Islet precursor cell (in vitro differentiated cells): ENCODE measurements around the gene RRP8.

Experiments
- DNase-seq: peaks from one replicate; pipeline ENCODE4 v3.0.0-alpha.2; 2018

Gene RRP8

DNA sequence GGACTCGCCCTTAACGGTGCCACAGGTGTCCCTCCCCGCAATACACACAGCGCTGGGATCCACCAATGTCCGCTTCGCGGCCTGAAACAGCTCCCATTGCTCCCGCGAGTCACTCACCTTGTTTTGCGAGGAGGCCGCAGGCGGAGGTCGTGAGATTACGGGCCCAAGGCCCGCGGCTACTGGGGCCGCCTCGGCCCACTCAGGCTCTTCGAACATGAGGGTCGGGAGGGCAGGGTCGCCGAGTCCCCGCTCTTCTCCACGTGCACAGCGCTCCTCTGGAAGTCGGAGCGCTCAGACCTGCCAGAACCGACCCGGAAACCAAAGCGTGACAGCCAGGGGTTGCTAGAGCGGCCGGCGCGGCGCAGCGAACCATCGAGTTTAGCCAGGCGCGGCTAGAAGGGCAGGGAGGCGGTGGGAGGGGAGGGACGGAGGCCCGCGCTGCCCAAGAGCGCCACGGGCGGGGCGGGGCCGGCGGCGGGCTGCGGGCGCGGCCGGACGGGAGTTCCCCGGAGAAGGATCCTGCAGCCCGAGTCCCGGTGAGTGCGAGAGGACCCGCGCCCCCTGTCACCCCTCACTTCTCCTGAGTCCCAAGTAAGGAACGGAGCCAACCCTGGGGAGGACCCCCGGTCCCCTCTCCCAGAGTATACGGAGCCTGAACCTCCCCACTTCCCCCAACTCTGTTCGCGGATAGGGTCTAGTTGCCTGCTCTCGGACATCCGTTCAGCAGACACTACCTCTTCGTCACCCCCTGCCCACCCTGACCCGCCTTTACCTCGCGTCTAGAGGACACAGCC, at the start of gene RRP8, which contains the start of gene ILK:
Gene RRP8, minus strand, starts transcription at position 330 of the 794 bp plus-strand sequence. Its CDS starts 114 bp downstream, at position 216.
Gene ILK, plus strand, starts transcription at position 488 of the 794 bp plus-strand sequence. CDS start 498 bp downstream, outside the sequence.
- DNase-seq = peak; percentile 95

DNA sequence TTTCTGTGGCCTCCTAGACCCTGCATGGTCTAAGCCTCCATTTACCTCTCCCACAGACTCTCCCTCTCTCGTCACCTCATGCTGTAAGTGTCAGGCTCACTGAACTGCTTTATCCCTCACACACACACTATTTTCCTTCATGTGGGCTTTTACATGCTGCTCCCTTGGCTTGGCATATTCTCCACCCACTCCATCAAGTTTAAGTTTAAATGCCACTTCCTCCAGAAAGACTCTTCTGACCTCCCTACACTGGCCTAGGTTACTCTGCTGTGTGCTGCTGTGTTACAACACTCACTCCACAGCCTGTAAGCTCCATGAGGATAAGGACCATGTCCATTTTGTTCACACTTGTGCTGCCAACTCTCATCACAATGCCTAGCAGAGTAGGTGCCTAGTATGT, 49.7 kb upstream of the RRP8 start:
- no peak for DNase-seq

DNA sequence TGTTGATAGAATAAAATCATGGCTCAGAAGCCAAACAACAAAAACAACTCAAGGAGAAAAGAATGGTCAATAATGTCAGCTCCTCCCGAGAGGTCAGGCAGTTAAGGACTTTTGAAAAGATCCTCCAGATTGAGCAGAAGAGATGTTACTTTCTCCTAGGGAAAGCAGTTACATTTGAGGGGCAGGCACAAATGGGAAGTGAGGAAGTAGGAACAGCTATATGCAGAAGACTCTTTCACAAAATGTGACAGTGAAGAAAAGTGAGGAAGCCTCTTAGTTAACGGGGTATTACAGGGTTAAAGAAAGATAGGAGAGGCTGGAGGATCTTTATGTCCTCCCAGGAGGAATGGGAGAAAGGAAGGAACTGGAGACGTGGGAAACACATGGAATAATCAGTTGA, 48.8 kb upstream of the RRP8 start:
- no peak for DNase-seq

DNA sequence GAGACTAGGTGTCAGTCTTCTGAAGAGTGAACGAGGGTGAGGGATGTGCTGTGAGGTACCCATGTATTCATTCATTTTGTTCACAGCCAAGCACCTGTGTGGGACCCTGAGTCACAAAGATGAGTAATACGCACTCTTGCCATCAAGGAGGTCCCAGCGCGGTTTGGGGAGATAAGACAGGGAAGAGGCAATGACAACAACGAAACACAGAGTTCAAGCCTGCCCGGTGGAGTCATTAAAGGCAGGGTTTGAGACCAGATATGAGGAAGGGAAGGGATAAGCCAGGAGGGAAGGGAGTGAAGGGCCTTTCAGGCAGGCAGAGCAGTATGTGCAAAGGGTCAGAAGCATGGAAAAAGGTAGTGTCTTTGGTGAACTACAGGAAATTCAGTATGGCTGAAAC, 47.6 kb upstream of the RRP8 start:
- DNase-seq = no peak

DNA sequence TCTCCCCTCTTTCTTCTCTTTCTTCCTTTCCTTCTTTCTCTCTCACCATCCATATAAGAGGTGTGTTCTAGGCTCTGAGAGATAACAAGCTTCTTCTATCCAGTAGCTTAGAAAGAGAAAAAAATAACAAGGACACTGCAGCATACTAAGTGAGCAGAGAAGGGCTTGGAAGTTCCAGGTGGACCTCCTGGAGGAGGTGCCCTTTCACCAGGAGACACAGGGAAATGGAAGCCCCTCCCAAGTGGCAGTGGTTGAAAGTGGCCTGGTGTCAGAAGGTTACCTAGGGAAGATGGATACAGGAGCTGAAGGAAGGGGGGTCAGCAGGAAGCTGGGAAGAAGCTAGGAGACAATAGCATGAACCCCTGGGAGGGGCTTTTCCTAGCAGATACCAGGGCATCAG, 46.7 kb upstream of the RRP8 start:
- DNase-seq = no peak

DNA sequence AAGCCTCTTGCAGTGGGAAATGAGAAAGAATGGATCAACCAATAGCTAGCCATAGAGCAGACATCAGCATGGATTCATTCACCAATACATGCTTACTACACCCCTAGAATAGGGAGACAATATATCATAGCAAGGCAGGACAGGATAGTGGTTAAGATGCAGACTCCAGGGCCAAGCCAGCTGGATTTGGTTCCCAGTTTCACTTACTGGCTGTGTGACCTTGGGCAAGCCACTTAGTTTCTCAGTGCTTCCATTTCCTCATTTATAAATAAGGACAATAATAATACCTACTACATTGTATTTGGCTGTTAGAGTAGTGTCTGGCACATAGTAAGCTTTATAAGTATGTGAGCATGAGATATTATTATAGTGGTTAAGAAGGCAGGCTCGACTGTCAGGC, 45.1 kb upstream of the RRP8 start:
- no peak for DNase-seq

DNA sequence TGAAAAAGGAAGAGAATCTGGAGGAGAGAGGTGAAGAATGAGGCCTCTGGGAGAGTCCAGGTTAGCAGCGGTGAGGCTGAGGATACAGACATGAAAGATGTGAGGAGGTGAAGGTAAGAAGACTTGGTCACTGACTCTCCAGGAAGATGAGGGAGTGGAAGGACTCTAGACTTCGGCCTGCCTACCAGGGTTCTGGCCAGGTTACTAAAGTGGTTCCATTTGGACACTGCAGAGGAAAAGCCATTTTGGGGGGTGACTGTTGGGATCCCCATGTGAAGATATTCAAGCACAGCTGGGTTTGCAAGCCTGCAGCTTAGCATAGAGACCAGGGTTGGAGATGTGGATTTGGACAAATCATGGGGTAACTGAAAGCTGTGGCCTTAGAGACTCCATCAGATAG, 44.4 kb upstream of the RRP8 start:
- peak; percentile 4 for DNase-seq

DNA sequence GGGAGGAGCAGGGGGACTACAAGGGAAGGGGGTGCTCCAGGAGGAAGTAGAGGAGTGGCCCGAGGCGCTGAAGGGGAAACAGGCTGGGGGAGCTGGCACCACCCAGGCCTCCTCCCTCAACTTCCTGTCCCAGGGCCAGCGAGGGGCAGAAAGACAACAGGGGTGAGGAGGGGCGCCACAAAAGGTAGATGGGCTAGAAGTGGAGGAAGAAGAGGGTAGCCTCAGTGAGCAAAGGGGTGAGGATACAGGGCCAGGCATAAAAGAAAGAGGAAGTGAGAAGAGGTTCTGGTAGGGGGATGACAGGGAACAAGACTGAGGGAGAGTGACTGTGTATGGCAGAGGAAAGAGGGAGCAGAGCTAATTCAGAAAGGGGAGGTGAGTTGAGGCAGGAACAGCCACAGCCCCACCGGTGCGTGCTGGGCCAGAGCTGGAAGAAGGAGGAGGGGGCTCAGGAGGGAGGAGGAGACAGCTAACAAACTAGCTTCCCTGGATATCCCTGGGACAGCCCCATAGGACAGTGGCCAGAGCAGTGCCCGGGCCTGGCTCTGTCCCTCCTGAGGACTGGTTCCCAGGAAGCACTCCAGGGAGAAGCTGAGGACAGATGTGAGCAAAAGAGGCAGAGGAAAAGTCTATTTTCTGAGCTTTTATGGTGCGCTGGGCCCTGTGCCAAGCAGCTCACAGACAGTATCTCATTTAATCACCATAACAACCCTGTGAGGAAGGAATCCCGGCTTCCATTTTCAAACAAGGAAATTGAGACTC, 43.7 kb upstream of the RRP8 start:
- DNase-seq = peak; percentile 52

DNA sequence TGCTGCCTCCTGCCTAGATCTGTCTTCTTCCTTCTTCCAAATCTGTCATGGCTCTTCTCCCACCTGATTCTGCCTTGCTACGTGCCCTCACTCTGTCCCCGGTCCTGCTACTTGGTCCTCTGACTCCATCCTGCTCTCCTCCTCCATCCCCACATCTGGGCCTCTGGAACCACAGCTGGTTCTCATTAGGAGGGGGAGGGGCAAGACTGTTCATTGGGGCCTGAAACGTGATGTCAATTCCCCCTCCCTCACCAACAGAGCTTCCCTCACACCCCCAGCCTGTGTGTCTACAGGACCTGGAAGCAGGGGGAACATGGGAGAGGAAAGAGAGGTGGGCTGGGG, 43.1 kb upstream of the RRP8 start:
- DNase-seq = peak; percentile 33

DNA sequence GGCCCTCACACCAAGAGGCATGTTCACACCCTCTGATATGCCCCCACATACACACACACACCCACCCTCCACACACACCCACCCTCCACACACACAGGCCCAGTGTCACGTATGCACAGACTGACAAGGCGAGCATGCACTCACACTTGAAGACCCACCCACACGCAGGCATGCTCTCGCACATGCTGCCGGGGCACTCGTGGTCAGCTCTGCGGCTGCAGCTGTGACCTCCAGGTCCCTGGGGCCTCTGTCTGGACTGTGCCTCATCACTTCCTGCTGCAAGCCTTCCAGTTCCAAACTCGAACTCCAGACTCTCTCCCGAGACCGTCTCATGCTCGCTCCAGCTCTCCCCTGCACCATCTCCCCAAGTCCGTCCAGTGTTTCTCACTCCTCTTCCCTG, 42.7 kb upstream of the RRP8 start:
- peak; percentile 61 for DNase-seq

DNA sequence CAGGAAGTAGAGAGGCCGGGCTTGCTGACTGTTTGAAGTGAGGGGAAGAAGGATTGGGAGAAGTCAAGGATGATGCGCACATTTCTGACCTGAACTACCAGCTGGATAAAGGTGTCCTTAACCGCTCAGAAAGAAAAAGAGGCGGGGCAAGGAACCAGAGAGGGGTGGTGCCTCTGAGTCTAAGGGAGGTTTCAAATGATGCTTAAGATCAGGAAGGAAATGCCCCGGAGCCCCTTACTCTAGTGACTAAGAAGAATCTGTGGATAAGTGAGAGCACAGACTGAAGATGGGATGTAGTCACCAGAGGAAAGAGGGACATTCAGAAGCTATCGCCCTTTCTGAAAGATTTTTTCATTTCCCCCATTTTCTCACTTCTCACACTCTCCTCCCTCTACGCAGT, 39.5 kb upstream of the RRP8 start:
- no peak for DNase-seq

DNA sequence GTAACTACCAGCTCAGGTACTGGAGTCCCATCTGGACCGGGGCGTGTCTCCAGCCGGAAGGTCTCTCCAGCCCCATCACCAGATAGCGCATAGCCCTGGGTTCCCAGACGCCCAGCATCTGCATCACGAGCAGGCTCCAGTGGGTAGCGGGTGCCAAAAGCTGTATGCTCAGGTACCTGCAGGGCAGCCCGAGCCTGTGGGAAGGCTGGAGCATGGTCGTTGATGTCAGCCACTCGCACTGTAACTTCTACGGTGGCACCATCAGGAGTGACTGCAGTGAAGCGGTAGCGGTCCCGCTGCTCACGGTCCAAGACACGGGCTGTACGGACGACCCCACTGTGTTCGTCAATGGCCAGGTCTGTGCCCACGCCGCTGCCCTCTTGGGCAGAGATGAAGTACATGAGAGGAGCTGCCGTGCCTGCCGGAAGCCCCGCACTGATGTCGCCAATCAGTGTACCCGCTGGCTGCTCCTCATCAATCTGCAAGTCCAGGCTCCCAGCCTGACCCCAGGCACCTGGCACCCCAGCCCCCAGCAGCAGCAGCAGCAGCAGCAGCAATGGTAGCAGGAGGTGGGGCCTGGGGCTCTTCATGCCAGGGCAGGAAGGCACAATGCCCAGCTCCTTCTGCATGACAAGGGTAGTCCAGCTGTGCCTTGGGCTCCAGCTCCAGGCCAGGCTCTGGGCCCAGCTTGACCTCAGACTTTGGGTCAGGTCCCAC, 37.7 kb upstream of the RRP8 start:
- DNase-seq = no peak

DNA sequence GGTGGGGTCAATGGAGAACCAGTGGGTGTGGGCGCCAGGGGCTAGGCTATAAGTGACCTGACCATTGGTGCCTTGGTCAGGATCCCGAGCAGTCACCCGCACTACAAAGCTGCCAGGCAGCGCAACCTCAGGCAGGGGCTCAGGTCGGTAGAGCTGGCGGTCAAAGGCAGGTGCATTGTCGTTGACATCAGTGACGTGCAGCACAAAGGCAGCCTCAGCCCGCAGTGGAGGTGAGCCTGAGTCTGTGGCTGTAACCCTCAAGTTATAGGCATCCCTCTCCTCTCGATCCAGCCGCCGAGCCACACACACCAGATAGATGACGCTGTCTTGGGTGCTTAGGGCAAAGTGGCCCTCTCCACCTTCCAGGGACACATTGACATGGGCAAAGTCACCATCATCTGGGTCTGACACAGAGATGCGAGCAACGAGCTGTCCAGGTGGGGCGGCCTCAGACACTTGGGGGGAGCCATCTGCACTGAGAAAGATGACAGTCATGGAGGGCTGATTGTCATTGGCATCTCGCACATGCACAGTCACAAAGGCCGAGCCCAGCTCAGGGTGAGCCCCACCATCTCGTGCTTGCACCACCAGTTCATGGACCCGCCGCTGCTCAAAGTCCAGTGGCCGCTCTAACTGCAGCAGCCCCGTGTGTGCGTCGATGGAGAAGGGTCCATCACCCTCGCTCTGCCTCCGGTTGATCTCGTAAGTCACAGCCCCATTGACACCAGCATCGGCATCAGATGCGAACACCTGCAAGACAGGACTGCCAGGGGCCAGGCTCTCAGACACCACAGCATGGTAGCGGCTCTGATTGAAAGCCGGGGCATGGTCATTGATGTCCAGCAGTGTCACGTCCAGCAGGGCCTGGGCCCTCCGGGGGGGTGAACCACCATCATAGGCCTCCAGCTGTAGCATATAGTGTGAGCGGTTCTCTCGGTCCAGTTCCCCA, 36.9 kb upstream of the RRP8 start:
- DNase-seq = no peak

DNA sequence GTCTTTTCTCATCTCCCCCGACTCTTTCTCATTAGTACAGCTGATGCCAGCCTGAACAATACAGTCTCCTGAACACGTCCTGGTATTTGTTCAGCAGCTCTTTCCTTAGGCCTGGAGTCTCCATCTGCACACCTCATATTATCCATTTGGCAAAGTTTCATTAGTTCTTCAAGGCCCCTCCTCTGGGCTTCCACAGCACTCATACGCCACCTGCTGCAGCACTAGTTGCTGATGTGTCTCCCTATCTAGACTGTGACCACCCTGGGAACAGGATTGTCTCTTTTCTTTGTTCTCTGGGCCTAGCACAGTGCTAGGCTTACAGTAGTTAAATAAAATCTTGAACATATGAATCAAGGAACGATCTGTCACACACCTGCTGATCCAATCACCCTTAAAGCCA, 35.0 kb upstream of the RRP8 start:
- DNase-seq = no peak

DNA sequence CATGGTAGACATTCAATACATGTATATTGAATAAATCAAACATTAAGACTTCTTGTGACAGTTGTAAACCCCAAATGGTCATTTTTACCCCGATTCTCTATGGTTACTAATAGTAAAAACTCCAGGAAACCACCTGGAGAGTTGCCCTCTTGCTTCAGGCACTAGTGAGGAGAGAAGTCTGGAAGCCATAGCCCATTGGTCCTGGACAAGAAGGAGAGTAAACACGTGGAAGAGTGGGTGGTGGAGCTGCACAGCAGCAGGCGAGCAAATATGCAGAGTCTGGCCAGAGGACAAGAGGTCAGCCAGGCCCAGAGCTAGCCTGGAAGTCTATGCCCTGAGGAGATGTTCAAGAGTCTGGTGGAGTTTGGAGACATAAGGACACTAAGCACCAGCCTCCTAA, 34.5 kb upstream of the RRP8 start:
- no peak for DNase-seq

DNA sequence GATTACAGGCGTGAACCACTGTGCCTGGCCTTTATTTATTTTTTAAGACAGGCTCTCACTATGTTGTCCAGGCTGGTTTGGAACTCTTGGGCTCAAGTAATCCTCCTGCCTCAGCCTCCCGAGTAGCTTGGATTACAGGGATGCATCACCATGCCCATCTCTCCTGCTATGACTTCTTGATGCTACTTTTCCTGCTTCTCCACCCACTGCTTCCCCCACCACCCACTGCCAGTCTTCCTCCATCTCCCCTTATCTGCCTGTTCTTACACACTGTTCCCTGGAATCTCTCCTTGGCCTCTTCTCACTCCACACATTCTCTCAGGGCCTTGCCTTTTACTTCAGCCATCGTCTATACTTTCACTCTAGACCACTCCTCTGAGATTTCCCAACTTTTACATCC, 33.1 kb upstream of the RRP8 start:
- DNase-seq = no peak

DNA sequence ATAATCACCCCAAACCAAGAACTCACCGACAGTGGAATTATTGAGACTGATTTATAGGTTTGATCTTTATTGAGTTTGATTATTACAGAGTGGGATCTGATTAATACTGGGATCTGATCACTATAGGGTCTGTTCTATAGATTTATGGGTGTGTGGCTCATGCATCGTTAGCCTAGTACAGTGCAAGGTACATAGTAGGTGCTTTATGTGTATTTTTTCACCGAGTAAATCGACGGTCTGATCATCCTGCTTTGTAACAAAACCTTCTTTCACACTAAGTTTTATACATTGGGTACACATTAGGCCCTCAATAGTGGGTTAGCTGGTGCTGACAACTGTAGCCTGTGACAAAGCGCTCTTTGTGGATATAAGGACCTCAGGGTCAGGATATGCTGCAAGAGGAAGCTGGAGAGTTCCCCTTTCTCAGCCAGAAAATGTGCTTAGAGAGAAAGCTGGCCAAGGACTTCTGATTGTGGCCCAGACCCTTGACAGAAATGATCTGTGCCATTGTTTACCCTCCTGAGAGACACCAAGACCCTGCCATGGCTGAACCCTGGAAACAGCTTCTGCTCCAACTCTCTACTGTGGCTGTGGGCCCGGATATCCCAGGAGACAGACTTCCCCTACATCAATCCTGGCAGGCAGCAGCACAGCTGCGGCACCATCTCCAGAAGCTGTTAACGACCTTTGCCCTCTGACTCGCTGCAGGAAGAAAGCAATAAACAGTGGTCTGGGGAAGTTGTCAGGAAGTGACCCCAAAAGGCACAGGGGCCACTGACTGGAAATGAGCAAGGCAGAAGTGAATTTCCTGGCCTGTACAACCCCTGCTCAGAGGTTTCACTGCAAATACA, 31.9 kb upstream of the RRP8 start:
- DNase-seq = peak; percentile 69

DNA sequence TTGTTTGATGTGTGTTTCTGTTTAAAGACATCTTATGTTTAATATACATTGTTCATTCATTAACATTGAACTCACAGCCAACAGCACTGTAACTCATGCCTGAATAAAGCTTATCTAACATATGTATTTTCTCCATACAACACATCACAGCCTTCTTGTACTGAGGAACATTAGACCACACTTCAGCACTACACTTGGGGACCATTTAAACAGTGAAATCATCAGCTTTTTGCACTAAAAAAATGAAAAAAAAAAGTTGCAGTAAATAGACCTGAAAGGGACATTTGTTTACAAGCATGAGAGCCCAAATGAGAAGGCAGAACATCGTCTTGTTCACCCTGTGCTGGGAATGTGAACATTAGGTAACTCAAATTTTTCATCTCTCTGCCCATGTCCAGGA, 31.1 kb upstream of the RRP8 start:
- DNase-seq = no peak

DNA sequence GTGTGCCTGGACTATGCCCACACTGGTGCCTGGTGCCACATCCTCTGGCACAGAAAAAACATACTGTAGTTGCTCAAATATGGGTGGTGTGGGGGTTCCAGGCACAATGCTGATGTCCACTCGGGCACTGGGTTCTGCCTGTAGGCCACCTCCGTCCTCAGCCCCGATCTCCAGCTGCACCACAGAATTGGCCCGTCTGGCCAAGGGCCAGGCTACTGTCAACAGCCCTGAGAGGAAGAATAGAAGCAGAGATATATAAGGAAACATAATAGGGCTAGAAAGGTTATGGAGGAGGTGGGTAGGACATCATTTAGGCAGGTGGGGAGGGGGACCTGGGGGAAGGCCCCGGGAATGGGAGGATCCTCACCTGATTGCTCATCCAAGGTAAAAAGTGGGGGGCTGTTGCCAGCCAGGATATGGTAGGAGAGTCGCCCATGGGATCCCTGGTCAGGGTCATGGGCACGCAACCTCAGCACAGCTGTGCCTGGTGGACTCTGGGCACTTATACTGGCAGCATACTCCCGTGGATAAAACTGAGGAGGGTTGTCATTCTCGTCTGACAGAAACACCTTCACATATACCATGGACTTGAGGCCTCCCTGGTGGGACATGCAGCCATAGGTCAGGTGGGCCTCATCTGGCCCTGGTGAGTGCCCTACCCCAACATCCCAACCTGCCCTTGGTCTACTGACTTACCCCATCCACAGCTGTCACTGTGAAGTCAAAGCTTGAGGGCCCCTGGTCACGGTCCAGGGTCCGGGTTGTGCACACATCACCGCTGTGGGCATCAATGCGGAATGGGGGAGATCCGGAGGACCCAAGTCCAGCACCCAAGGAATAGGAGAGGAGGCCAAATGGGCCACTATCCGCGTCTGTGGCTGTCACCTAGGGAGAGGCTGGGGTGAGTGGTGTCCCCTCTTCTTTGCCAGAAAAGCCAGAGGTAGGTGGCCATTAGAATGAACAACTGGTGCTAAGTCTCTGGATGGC, 30.3 kb upstream of the RRP8 start:
- DNase-seq = no peak
